H9 (cell line): ENCODE data around the gene DDIAS. TPM values are rescaled to one million over a fixed set of nuclear protein-coding genes. Genes with fewer than 3 reads are reported as not detected.

Source experiments
- DNase-seq: peaks from one replicate; pipeline ENCODE4 v3.0.0-alpha.2; 2017
- H2AFZ ChIP-seq: one replicate; pipeline ENCODE4 v1.6.1; 2013; ENCODE audit warnings: mild to moderate bottlenecking, low read length, control low read depth, moderate library complexity
- H2AK5ac ChIP-seq: 2 replicates; pipeline ENCODE4 v1.6.1; 2013; ENCODE audit warnings: low read length, control low read depth, mixed read lengths; ENCODE audit not compliant: insufficient read length
- H2BK120ac ChIP-seq: one replicate; pipeline ENCODE4 v1.6.1; 2013; ENCODE audit warnings: low read depth, mild to moderate bottlenecking, low read length, control low read depth, inconsistent platforms; ENCODE audit not compliant: poor library complexity, severe bottlenecking
- H2BK12ac ChIP-seq: 2 replicates; pipeline ENCODE4 v1.6.1; 2013; ENCODE audit warnings: low read length, control low read depth, mixed read lengths, low read depth; ENCODE audit not compliant: insufficient read length
- H2BK15ac ChIP-seq: 2 replicates; pipeline ENCODE4 v1.6.1; 2013; ENCODE audit warnings: low read depth, low read length, control low read depth
- H2BK20ac ChIP-seq: one replicate; pipeline ENCODE4 v1.6.1; 2013; ENCODE audit warnings: low read depth, mild to moderate bottlenecking, low read length, control low read depth, inconsistent platforms; ENCODE audit not compliant: poor library complexity, severe bottlenecking
- H2BK5ac ChIP-seq: 2 replicates; pipeline ENCODE4 v1.6.1; 2013; ENCODE audit warnings: low read length, control low read depth, mixed read lengths; ENCODE audit not compliant: insufficient read length
- H3K14ac ChIP-seq: 2 replicates; pipeline ENCODE4 v1.6.1; 2013; ENCODE audit warnings: low read length, control low read depth; ENCODE audit not compliant: insufficient read depth
- H3K18ac ChIP-seq: 2 replicates; pipeline ENCODE4 v1.6.1; 2013; ENCODE audit warnings: low read depth, mild to moderate bottlenecking, mixed read lengths, low read length, control low read depth; ENCODE audit not compliant: insufficient read length
- H3K23ac ChIP-seq: 2 replicates; pipeline ENCODE4 v1.6.1; 2013; ENCODE audit warnings: low read length, control low read depth, mixed read lengths, low read depth; ENCODE audit not compliant: insufficient read length
- H3K23me2 ChIP-seq: 2 replicates; pipeline ENCODE4 v1.6.1; 2013; ENCODE audit warnings: low read depth, mild to moderate bottlenecking, mixed read lengths, low read length, control low read depth; ENCODE audit not compliant: insufficient read length, poor library complexity, severe bottlenecking
- H3K27ac ChIP-seq: 2 replicates; pipeline ENCODE4 v1.5.1; 2013; ENCODE audit warnings: low read length, control low read depth, mixed read lengths, low read depth; ENCODE audit not compliant: insufficient read length
- H3K27me3 ChIP-seq: 2 replicates; pipeline ENCODE4 v1.6.1; 2013; ENCODE audit warnings: low read length, control low read depth, inconsistent platforms; ENCODE audit not compliant: insufficient read depth
- H3K4ac ChIP-seq: 2 replicates; pipeline ENCODE4 v1.6.1; 2013; ENCODE audit warnings: low read depth, mild to moderate bottlenecking, control low read depth, inconsistent platforms, low read length, moderate library complexity
- H3K4me1 ChIP-seq: 2 replicates; pipeline ENCODE4 v1.6.1; 2013; ENCODE audit warnings: low read length, control low read depth, inconsistent platforms; ENCODE audit not compliant: insufficient read depth
- H3K4me2 ChIP-seq: 2 replicates; pipeline ENCODE4 v1.6.1; 2013; ENCODE audit warnings: low read length, control low read depth, mixed read lengths; ENCODE audit not compliant: insufficient read length, insufficient read depth
- H3K56ac ChIP-seq: 2 replicates; pipeline ENCODE4 v1.6.1; 2013; ENCODE audit warnings: low read depth, mild to moderate bottlenecking, mixed read lengths, low read length, control low read depth; ENCODE audit not compliant: insufficient read length
- H3K79me1 ChIP-seq: 2 replicates; pipeline ENCODE4 v1.6.1; 2013; ENCODE audit warnings: low read depth, mild to moderate bottlenecking, moderate library complexity, low read length, control low read depth, inconsistent platforms; ENCODE audit not compliant: insufficient read depth, poor library complexity, severe bottlenecking
- H3K79me2 ChIP-seq: 2 replicates; pipeline ENCODE4 v1.6.1; 2013; ENCODE audit warnings: low read length, control low read depth, inconsistent platforms; ENCODE audit not compliant: insufficient read depth
- H3K9ac ChIP-seq: 2 replicates; pipeline ENCODE4 v1.6.1; 2013; ENCODE audit warnings: low read length, control low read depth, mixed read lengths; ENCODE audit not compliant: insufficient read length; ENCODE audit errors: extremely low read depth
- H3K9me3 ChIP-seq: one replicate; pipeline ENCODE4 v1.6.1; 2013; ENCODE audit warnings: low read depth, low read length, inconsistent platforms; ENCODE audit not compliant: control insufficient read depth
- H3T11ph ChIP-seq: one replicate; pipeline ENCODE4 v1.6.1; 2013; ENCODE audit warnings: mild to moderate bottlenecking, low read length, control low read depth, inconsistent platforms
- H4K20me1 ChIP-seq: one replicate; pipeline ENCODE4 v1.6.1; 2013; ENCODE audit not compliant: control insufficient read depth, insufficient read length, insufficient read depth
- H4K5ac ChIP-seq: 2 replicates; pipeline ENCODE4 v1.6.1; 2013; ENCODE audit warnings: low read depth, mild to moderate bottlenecking, mixed read lengths, low read length, control low read depth; ENCODE audit not compliant: insufficient read length
- H4K8ac ChIP-seq: replicated peaks from 2 replicates; pipeline ENCODE4 v1.6.1; 2013; ENCODE audit warnings: low read length, control low read depth, mixed read lengths, low read depth; ENCODE audit not compliant: insufficient read length
- H4K91ac ChIP-seq: 2 replicates; pipeline ENCODE4 v1.6.1; 2013; ENCODE audit warnings: low read depth, mild to moderate bottlenecking, moderate library complexity, mixed read lengths, low read length, control low read depth; ENCODE audit not compliant: insufficient read length
- H3K27ac Mint-ChIP-seq, 3 experiments: 2 replicates in 2 of 3; 3 replicates in 1 of 3; pipeline ENCODE4 v1.8.0; 2020 to 2021; ENCODE audit warnings: mixed read lengths in 3 of 3, mild to moderate bottlenecking in 1 of 3, moderate library complexity in 1 of 3
- H3K27me3 Mint-ChIP-seq: 2 replicates; pipeline ENCODE4 v1.8.0; 2021; ENCODE audit warnings: low read depth, mild to moderate bottlenecking, moderate library complexity, mixed read lengths
- H3K36me3 Mint-ChIP-seq, 3 experiments: 2 replicates in 2 of 3; 3 replicates in 1 of 3; pipeline ENCODE4 v1.8.0; 2020 to 2021; ENCODE audit warnings: low read depth in 3 of 3, mixed read lengths in 3 of 3; ENCODE audit not compliant: insufficient read depth in 1 of 3
- H3K4me1 Mint-ChIP-seq, 2 experiments: 2 replicates each; pipeline ENCODE4 v1.8.0; 2020; ENCODE audit warnings: mixed read lengths in 2 of 2
- H3K4me3 Mint-ChIP-seq, 2 experiments: 2 replicates in 1 of 2; 3 replicates in 1 of 2; pipeline ENCODE4 v1.8.0; 2020 to 2021; ENCODE audit warnings: mild to moderate bottlenecking in 2 of 2, mixed read lengths in 2 of 2, moderate library complexity in 1 of 2
- H3K9me3 Mint-ChIP-seq, 2 experiments: 2 replicates in 1 of 2; 3 replicates in 1 of 2; pipeline ENCODE4 v1.8.0; 2020; ENCODE audit warnings: mild to moderate bottlenecking in 2 of 2, mixed read lengths in 2 of 2, moderate library complexity in 1 of 2
- CTCF ChIP-seq: fragments of 200-600 bp; sonication (generic); conservative IDR thresholded peaks from 3 replicates; pipeline ENCODE4 v1.8.0; 2021; ENCODE audit warnings: antibody characterized with exemption, mild to moderate bottlenecking
- WGBS: extraction: QIAGEN DNeasy Blood & Tissue Kit; methylation state at CpG from one replicate; pipeline ENCODE4 v1.1.7; 2013; ENCODE audit warnings: missing lambda C conversion rate, low lambda C conversion rate, mixed read lengths; ENCODE audit not compliant: insufficient read length; ENCODE audit errors: extremely low coverage; 5-methylcytosine and 5-hydroxymethylcytosine counted together
- total RNA-seq: library from RNA; stranded (reverse); gene quantifications from 2 replicates; pipeline ENCODE4 v1.2.1, GENCODE V29; 2021

DDIAS gene
- total RNA-seq, 1 experiment from 2014 or later, result 18.6 TPM

- Histone ChIP-seq H4K91ac (no peak overlapping the region), H3K23me2 (no peaks in the 10 kb centered on the region), H2BK20ac (no peak overlapping the region), H4K8ac (no peak overlapping the region), H3K9ac (no peak overlapping the region), H3K27me3 (no peaks in the 10 kb centered on the region), H3K4me1 (no peaks in the 10 kb centered on the region), H3K27ac (no peak overlapping the region), H3K14ac (no peak overlapping the region), H2BK120ac (no peak overlapping the region), H2AK5ac (no peak overlapping the region), H3K79me1 (no peaks in the 10 kb centered on the region), H3K18ac (no peak overlapping the region), H2BK5ac (no peak overlapping the region), H3K4me2 (no peak overlapping the region), H2AFZ (no peak overlapping the region), H4K5ac (no peak overlapping the region), H3T11ph (no peak overlapping the region), H2BK12ac (no peak overlapping the region), H3K9me3 (no peaks in the 10 kb centered on the region), H3K56ac (no peak overlapping the region), H4K20me1 (no peaks in the 10 kb centered on the region), H3K4ac (no peak overlapping the region), H3K23ac (no peak overlapping the region), H3K79me2 (no peaks in the 10 kb centered on the region), H2BK15ac (no peak overlapping the region)
- no peak for DNase-seq
- no peak for TF ChIP-seq CTCF
- WGBS, result no CpG with 5 or more reads among the region's 2 CpGs
- no peaks in the 10 kb centered on the region; a peak in 1 of 5 replicates for H3K9me3 Mint-ChIP-seq
- H3K27ac Mint-ChIP-seq, result no peak overlapping the region
- H3K36me3 Mint-ChIP-seq, result no peaks in the 10 kb centered on the region
- H3K4me3 Mint-ChIP-seq, result no peak overlapping the region
- no peaks in the 10 kb centered on the region for H3K27me3 Mint-ChIP-seq
- H3K4me1 Mint-ChIP-seq, result no peaks in the 10 kb centered on the region
These were observed 72.6 kb downstream of the DDIAS start for GRCh38 chr11:82974135-82974534.
